Stomach (tissue), 4 donors: ENCODE data around the gene HNRNPDL.

Experiments
- EP300 ChIP-seq: sonication (generic); formaldehyde crosslinking; IDR thresholded peaks from one replicate; pipeline ENCODE4 v1.6.1; 2017; ENCODE audit warnings: antibody characterized with exemption
- TF ChIP-seq, protein P1 (sequence below), 7 experiments: fragments of 450-650 bp in 4 of 7; fragments of 200-600 bp in 3 of 7; sonication (generic) in 3 of 7; IDR thresholded peaks; one replicate each; pipeline ENCODE4 v1.5.1; 2016 to 2019; ENCODE audit warnings: antibody characterized with exemption in 7 of 7, control low read depth in 2 of 7, mild to moderate bottlenecking in 1 of 7

DNA sequence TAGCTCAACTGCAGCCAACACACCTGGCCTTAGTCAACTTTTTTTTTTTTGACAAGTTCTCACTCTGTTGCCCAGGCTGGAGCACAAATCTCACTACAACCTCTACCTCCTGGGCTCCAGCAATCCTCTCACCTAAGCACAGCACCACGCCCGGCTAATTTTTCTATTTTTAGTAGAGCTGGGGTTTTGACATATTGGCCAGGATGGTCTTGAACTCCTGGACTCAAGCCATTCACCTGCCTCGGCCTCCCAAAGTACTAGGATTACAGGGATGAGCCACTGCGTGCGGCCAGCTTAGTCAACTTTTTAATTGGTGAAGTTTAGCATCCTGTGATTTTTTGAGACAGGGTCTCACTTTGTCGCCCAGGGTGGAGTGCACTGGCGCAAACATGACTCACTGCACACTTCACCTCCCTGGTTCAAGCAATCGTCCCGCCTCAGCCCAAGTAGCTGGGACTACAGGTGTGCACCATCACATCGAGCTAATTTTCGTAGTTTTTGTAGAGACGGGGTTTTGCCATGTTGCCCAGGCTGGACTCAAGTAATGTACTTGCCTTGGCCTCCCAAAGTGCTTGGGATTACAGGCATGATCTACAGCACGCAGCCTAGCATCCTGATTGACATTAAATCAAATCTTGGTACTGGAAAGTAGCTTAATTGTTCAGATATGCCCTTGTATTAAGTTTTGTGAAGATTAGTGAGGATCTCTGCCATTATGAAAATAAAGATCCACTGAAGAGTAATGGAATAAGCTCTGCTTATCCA lies 8.3 kb downstream of the HNRNPDL start:
- no peak for TF ChIP-seq EP300
- TF ChIP-seq, protein P1, sequence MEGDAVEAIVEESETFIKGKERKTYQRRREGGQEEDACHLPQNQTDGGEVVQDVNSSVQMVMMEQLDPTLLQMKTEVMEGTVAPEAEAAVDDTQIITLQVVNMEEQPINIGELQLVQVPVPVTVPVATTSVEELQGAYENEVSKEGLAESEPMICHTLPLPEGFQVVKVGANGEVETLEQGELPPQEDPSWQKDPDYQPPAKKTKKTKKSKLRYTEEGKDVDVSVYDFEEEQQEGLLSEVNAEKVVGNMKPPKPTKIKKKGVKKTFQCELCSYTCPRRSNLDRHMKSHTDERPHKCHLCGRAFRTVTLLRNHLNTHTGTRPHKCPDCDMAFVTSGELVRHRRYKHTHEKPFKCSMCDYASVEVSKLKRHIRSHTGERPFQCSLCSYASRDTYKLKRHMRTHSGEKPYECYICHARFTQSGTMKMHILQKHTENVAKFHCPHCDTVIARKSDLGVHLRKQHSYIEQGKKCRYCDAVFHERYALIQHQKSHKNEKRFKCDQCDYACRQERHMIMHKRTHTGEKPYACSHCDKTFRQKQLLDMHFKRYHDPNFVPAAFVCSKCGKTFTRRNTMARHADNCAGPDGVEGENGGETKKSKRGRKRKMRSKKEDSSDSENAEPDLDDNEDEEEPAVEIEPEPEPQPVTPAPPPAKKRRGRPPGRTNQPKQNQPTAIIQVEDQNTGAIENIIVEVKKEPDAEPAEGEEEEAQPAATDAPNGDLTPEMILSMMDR (IDR thresholded peaks at IDR 0.05) = no peak
